Measurements from ENCODE around the gene MYO5A. TPM values are rescaled to one million over a fixed set of nuclear protein-coding genes. Genes with fewer than 3 reads are reported as not detected.

MYO5A gene
- total RNA-seq, 1 experiment from 2014 or later, result 21.8 TPM

- H3K23ac ChIP-seq (ENCODE audit: insufficient read length, low read depth, low read length), result no peak overlapping the region
- H3K9ac ChIP-seq (ENCODE audit: extremely low read depth, insufficient read length, low read length), result no peak overlapping the region
- no peak overlapping the region for H2BK20ac ChIP-seq (ENCODE audit: low read depth, low read length, poor library complexity, severe bottlenecking)
- no peak overlapping the region for H4K8ac ChIP-seq (replicated peaks; ENCODE audit: insufficient read length, low read depth, low read length)
- Mint-ChIP-seq H3K9me3 (no peaks in the 10 kb centered on the region), H3K27me3 (ENCODE audit: low read depth) (no peaks in the 10 kb centered on the region), H3K27ac (peak overlapping the region in 1 of 3 experiments; percentile 55; a peak in 1 of 7 replicates), H3K4me3 (no peak overlapping the region), H3K4me1 (no peaks in the 10 kb centered on the region), H3K36me3 (ENCODE audit: insufficient read depth in 1 of 3, low read depth in 3 of 3) (peaks cover 24 to 74% (median 69%) of the 10 kb centered on the region in 3 experiments)
- no peak overlapping the region for H2BK120ac ChIP-seq (ENCODE audit: low read depth, low read length, poor library complexity, severe bottlenecking)
- H3K4me1 ChIP-seq (ENCODE audit: insufficient read depth, low read length), result no peaks in the 10 kb centered on the region
- H3K18ac ChIP-seq (ENCODE audit: insufficient read length, low read depth, low read length), result no peak overlapping the region
- WGBS (ENCODE audit: extremely low coverage, insufficient read length, low lambda C conversion rate), result no CpG with 5 or more reads among the region's 2 CpGs
- no peak overlapping the region for H3T11ph ChIP-seq (ENCODE audit: low read length)
- H3K79me1 ChIP-seq (ENCODE audit: insufficient read depth, low read depth, low read length, poor library complexity, severe bottlenecking), result no peaks in the 10 kb centered on the region
- no peak overlapping the region for H2BK5ac ChIP-seq (ENCODE audit: insufficient read length, low read length)
- H3K9me3 ChIP-seq (ENCODE audit: control insufficient read depth, low read depth, low read length), result no peaks in the 10 kb centered on the region
- H2AK5ac ChIP-seq (ENCODE audit: insufficient read length, low read length), result no peak overlapping the region
- no peaks in the 10 kb centered on the region for H3K27me3 ChIP-seq (ENCODE audit: insufficient read depth, low read length)
- H4K20me1 ChIP-seq (ENCODE audit: control insufficient read depth, insufficient read depth, insufficient read length), result no peaks in the 10 kb centered on the region
- H4K5ac ChIP-seq (ENCODE audit: insufficient read length, low read depth, low read length), result no peak overlapping the region
- H2AFZ ChIP-seq (ENCODE audit: low read length), result no peak overlapping the region
- no peak overlapping the region for H3K27ac ChIP-seq (ENCODE audit: insufficient read length, low read depth, low read length)
- no peak overlapping the region for H2BK15ac ChIP-seq (ENCODE audit: low read depth, low read length)
- H3K79me2 ChIP-seq (ENCODE audit: insufficient read depth, low read length), result peaks cover 3% of the 10 kb centered on the region; the same call in 1 of the 2 replicates
- no peak overlapping the region for H3K4me2 ChIP-seq (ENCODE audit: insufficient read depth, insufficient read length, low read length)
- H3K23me2 ChIP-seq (ENCODE audit: insufficient read length, low read depth, low read length, poor library complexity, severe bottlenecking), result no peaks in the 10 kb centered on the region
- H3K56ac ChIP-seq (ENCODE audit: insufficient read length, low read depth, low read length), result no peak overlapping the region
- no peak overlapping the region for H3K4ac ChIP-seq (ENCODE audit: low read depth, low read length)
- H2BK12ac ChIP-seq (ENCODE audit: insufficient read length, low read depth, low read length), result no peak overlapping the region
- H4K91ac ChIP-seq (ENCODE audit: insufficient read length, low read depth, low read length), result no peak overlapping the region
- no peak overlapping the region for H3K14ac ChIP-seq (ENCODE audit: insufficient read depth, low read length)
- TF ChIP-seq CTCF (conservative IDR thresholded peaks at IDR 0.05), result no peak
- no peak for DNase-seq
These were observed 23.6 kb upstream of the MYO5A start for GRCh38 chr15:52552303-52552702.
